ENCODE results near the gene PHLDB2. TPM values are rescaled to one million over a fixed set of nuclear protein-coding genes. Genes with fewer than 3 reads are reported as not detected.

Gene PHLDB2
- total RNA-seq, 2 experiments from 2014 or later, result 0.61 to 2.1 TPM

DNA sequence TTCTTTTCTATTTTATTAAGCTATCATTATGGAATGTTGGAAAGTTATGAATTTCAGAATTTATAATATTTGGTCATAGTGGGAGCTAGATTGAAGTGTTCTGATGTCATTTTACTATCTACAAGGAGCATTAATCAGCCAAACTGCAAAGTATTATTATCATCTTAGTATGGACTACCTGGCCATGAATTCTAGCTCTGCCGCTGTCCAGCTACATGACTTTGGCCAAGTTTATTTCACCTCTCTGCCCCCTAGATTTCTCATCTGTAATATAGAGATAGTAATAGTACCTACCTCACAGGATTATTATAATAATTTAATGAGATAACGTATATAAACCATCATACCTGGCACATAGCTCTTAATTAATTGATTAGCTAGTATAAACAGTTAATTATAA, 92.0 kb downstream of the PHLDB2 start:
- H4K20me1 ChIP-seq (ENCODE audit: insufficient read depth, low read length), result no peaks in the 10 kb centered on the region
- H3K4me3 ChIP-seq (ENCODE audit: low read depth, low read length, poor library complexity, severe bottlenecking), result no peak overlapping the region
- H3K9me2 ChIP-seq (ENCODE audit: insufficient read depth, low read length), result no peaks in the 10 kb centered on the region
- H3K4me1 ChIP-seq (ENCODE audit: insufficient read depth, low read length, poor library complexity, severe bottlenecking), result no peaks in the 10 kb centered on the region
- no peak overlapping the region for H3K27ac ChIP-seq (ENCODE audit: low read depth, low read length, poor library complexity, severe bottlenecking)
- H2AFZ ChIP-seq (ENCODE audit: low read length), result no peak overlapping the region
- BruUV-seq (replicated peaks), result no TSS peak
- no peaks in the 10 kb centered on the region for H3K36me3 ChIP-seq (ENCODE audit: insufficient read depth, low read length)
- intact Hi-C loops (cut with micrococcal nuclease; ENCODE audit: unreplicated experiment), result no loop called here
- H3K4me2 ChIP-seq (ENCODE audit: low read length), result no peak overlapping the region
- TF ChIP-seq, protein P1, sequence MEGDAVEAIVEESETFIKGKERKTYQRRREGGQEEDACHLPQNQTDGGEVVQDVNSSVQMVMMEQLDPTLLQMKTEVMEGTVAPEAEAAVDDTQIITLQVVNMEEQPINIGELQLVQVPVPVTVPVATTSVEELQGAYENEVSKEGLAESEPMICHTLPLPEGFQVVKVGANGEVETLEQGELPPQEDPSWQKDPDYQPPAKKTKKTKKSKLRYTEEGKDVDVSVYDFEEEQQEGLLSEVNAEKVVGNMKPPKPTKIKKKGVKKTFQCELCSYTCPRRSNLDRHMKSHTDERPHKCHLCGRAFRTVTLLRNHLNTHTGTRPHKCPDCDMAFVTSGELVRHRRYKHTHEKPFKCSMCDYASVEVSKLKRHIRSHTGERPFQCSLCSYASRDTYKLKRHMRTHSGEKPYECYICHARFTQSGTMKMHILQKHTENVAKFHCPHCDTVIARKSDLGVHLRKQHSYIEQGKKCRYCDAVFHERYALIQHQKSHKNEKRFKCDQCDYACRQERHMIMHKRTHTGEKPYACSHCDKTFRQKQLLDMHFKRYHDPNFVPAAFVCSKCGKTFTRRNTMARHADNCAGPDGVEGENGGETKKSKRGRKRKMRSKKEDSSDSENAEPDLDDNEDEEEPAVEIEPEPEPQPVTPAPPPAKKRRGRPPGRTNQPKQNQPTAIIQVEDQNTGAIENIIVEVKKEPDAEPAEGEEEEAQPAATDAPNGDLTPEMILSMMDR (conservative IDR thresholded peaks at IDR 0.05; ENCODE audit: low read length), result no peak
- TF ChIP-seq EZH2phosphoT487 (IDR thresholded peaks at IDR 0.05; ENCODE audit: borderline replicate concordance, low read depth, low read length), result no peak
- H3K79me2 ChIP-seq (ENCODE audit: insufficient read depth, low read depth, low read length), result no peaks in the 10 kb centered on the region
- no peaks in the 10 kb centered on the region for H3K9me3 ChIP-seq (ENCODE audit: low read length)
- ChIA-PET POLR2A (interaction anchor here (0.6 to 1.5 kb wide), 3 partner anchors 10 to 1178 kb away, joined by 3 to 8 read pairs (median 3); no protein-coding TSS in a partner anchor), CTCF (ENCODE audit: unreplicated experiment) (no interaction called here)
- no peak for DNase-seq (ENCODE audit: low spot score)

DNA sequence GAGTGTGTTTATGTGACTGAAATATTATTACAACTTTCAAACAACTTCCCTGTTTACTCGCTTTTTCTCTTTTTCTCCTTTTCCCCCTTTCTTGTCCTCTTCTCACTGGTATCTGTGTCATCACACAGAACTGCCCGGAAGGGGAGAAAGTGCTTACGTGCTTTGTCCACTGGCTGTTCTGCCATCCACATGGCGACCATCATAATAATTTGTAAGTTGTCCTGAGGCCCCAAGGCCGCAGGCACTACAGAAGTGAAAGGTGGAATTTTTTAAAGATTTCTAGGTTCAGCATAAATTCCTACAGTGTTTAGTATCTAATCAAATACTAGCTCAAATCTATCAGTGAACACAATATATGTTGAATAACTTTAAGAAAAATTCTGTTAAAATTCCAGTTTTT, 93.0 kb downstream of the PHLDB2 start:
- no peak for TF ChIP-seq EZH2phosphoT487 (IDR thresholded peaks at IDR 0.05; ENCODE audit: borderline replicate concordance, low read depth, low read length)
- no peak overlapping the region for H2AFZ ChIP-seq (ENCODE audit: low read length)
- no TSS peak for BruUV-seq (replicated peaks)
- no peaks in the 10 kb centered on the region for H3K9me3 ChIP-seq (ENCODE audit: low read length)
- H3K9me2 ChIP-seq (ENCODE audit: insufficient read depth, low read length), result no peaks in the 10 kb centered on the region
- intact Hi-C loops (cut with micrococcal nuclease; ENCODE audit: unreplicated experiment), result no loop called here
- no peak overlapping the region for H3K27ac ChIP-seq (ENCODE audit: low read depth, low read length, poor library complexity, severe bottlenecking)
- no peak overlapping the region for H3K4me3 ChIP-seq (ENCODE audit: low read depth, low read length, poor library complexity, severe bottlenecking)
- H3K4me2 ChIP-seq (ENCODE audit: low read length), result no peak overlapping the region
- no peaks in the 10 kb centered on the region for H3K79me2 ChIP-seq (ENCODE audit: insufficient read depth, low read depth, low read length)
- POLR2A ChIA-PET, result interaction anchor here (1.5 kb wide), 1 partner anchor 9 kb away, joined by 8 read pairs; no protein-coding TSS in a partner anchor
- CTCF ChIA-PET (ENCODE audit: unreplicated experiment), result no interaction called here
- DNase-seq (ENCODE audit: low spot score), result no peak
- H3K36me3 ChIP-seq (ENCODE audit: insufficient read depth, low read length), result no peaks in the 10 kb centered on the region
- no peaks in the 10 kb centered on the region for H3K4me1 ChIP-seq (ENCODE audit: insufficient read depth, low read length, poor library complexity, severe bottlenecking)
- H4K20me1 ChIP-seq (ENCODE audit: insufficient read depth, low read length), result no peaks in the 10 kb centered on the region

DNA sequence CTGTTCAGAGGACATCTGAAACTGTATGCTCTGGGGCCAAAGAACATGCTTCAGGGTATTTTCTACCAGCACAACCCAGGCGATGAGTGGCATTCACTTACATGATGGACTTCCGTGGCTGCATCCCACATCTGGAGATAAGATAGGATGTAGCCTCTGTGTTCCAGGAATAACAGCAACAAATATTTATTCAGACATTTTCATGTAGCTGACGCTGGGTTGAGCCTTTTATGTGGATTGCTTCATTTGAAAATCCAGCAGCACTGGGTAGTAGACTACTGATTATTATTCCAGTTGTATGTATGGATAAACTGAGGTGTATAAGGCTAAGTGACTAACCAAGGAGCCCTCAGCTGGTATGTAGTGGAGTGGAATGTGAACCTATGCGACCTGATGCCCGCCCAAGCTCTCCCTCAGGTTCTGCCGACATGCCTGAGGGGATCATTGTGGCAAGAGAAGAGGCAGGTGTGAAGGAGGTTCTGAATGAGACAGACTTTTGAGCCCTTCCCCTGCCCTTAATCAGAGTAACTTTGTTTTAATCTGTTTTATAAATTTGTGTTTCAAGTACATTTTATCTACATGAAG, 93.9 kb downstream of the PHLDB2 start:
- ChIA-PET CTCF (ENCODE audit: unreplicated experiment) (no interaction called here), POLR2A (no interaction called here)
- intact Hi-C loops (cut with micrococcal nuclease; ENCODE audit: unreplicated experiment), result no loop called here
- no peaks in the 10 kb centered on the region for H3K36me3 ChIP-seq (ENCODE audit: insufficient read depth, low read length)
- BruUV-seq (replicated peaks), result no TSS peak
- no peak overlapping the region for H3K27ac ChIP-seq (ENCODE audit: low read depth, low read length, poor library complexity, severe bottlenecking)
- H3K79me2 ChIP-seq (ENCODE audit: insufficient read depth, low read depth, low read length), result no peaks in the 10 kb centered on the region
- no peaks in the 10 kb centered on the region for H3K9me3 ChIP-seq (ENCODE audit: low read length)
- no peak for TF ChIP-seq EZH2phosphoT487 (IDR thresholded peaks at IDR 0.05; ENCODE audit: borderline replicate concordance, low read depth, low read length)
- TF ChIP-seq, protein P1 (conservative IDR thresholded peaks at IDR 0.05; ENCODE audit: low read length), result no peak
- H4K20me1 ChIP-seq (ENCODE audit: insufficient read depth, low read length), result no peaks in the 10 kb centered on the region
- no peak overlapping the region for H2AFZ ChIP-seq (ENCODE audit: low read length)
- no peaks in the 10 kb centered on the region for H3K4me1 ChIP-seq (ENCODE audit: insufficient read depth, low read length, poor library complexity, severe bottlenecking)
- no peak overlapping the region for H3K4me3 ChIP-seq (ENCODE audit: low read depth, low read length, poor library complexity, severe bottlenecking)
- no peaks in the 10 kb centered on the region for H3K9me2 ChIP-seq (ENCODE audit: insufficient read depth, low read length)
- no peak overlapping the region for H3K4me2 ChIP-seq (ENCODE audit: low read length)
- no peak for DNase-seq (ENCODE audit: low spot score)

All from OCI-LY7 (cell line).